HFFc6 (cell line): ENCODE data around the gene HMCN1. TPM values are rescaled to one million over a fixed set of nuclear protein-coding genes. Genes with fewer than 3 reads are reported as not detected.

Experiments
- DNase-seq: peaks from one replicate; pipeline ENCODE4 v3.0.0-alpha.2; 2018
- H3K27ac Mint-ChIP-seq: 2 replicates; pipeline ENCODE4 v1.8.0; 2020; ENCODE audit warnings: mild to moderate bottlenecking, mixed read lengths
- H3K27me3 Mint-ChIP-seq: 2 replicates; pipeline ENCODE4 v1.8.0; 2021; ENCODE audit warnings: mild to moderate bottlenecking, moderate library complexity, mixed read lengths; ENCODE audit not compliant: insufficient read depth
- H3K36me3 Mint-ChIP-seq: 2 replicates; pipeline ENCODE4 v1.8.0; 2021; ENCODE audit warnings: low read depth, mixed read lengths
- H3K4me1 Mint-ChIP-seq: 2 replicates; pipeline ENCODE4 v1.8.0; 2020; ENCODE audit warnings: low read depth, mixed read lengths
- H3K4me3 Mint-ChIP-seq: 2 replicates; pipeline ENCODE4 v1.8.0; 2020; ENCODE audit warnings: mild to moderate bottlenecking, moderate library complexity, mixed read lengths
- H3K9me3 Mint-ChIP-seq: 2 replicates; pipeline ENCODE4 v1.8.0; 2020; ENCODE audit warnings: mild to moderate bottlenecking, mixed read lengths
- total RNA-seq, 6 experiments: library from RNA; stranded (reverse); fragmentation: NEBNext Ultra II Directional; extraction: Animal tissue kit (Norgen Biotek cat#: 25700); gene quantifications; 2 replicates in 1 of 6; 3 replicates in 5 of 6; pipeline ENCODE4 v1.2.3, GENCODE V29; 2021
- TF ChIP-seq, protein P1 (sequence below): fragments of 200-600 bp; sonication (generic); IDR thresholded peaks from 2 replicates; pipeline ENCODE4 v1.5.0; 2021; ENCODE audit warnings: antibody characterized with exemption, mild to moderate bottlenecking

Gene HMCN1
- total RNA-seq, 6 experiments from 2014 or later = 1.2 to 1.8 (median 1.5) TPM

DNA sequence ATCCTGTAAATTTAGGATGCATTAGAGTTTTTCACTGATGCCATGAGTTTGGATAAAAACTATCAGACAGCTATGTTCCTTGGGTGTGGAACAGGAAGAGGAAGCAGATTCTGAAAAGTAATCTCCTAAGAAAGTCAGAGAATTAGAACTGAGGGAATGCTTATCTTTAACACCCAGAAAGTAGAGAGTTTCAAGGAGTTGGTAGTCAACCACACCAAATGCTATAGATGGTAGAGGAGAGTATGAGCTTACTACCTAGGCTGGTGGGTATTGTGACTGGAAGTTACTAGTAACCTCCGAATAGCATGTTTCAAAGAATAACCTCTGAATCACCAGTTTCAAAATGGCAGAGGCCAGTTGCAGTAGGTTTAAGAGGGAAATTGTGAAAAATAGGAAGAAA is 288.0 kb downstream of the HMCN1 start:
- no peak for DNase-seq
- Mint-ChIP-seq H3K36me3 (no peaks in the 10 kb centered on the region), H3K4me3 (no peak overlapping the region), H3K27me3 (no peaks in the 10 kb centered on the region; the same call in 1 of the 2 replicates), H3K27ac (no peak overlapping the region), H3K9me3 (no peaks in the 10 kb centered on the region), H3K4me1 (peaks cover 2% of the 10 kb centered on the region)
- TF ChIP-seq, protein P1, sequence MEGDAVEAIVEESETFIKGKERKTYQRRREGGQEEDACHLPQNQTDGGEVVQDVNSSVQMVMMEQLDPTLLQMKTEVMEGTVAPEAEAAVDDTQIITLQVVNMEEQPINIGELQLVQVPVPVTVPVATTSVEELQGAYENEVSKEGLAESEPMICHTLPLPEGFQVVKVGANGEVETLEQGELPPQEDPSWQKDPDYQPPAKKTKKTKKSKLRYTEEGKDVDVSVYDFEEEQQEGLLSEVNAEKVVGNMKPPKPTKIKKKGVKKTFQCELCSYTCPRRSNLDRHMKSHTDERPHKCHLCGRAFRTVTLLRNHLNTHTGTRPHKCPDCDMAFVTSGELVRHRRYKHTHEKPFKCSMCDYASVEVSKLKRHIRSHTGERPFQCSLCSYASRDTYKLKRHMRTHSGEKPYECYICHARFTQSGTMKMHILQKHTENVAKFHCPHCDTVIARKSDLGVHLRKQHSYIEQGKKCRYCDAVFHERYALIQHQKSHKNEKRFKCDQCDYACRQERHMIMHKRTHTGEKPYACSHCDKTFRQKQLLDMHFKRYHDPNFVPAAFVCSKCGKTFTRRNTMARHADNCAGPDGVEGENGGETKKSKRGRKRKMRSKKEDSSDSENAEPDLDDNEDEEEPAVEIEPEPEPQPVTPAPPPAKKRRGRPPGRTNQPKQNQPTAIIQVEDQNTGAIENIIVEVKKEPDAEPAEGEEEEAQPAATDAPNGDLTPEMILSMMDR = no peak

DNA sequence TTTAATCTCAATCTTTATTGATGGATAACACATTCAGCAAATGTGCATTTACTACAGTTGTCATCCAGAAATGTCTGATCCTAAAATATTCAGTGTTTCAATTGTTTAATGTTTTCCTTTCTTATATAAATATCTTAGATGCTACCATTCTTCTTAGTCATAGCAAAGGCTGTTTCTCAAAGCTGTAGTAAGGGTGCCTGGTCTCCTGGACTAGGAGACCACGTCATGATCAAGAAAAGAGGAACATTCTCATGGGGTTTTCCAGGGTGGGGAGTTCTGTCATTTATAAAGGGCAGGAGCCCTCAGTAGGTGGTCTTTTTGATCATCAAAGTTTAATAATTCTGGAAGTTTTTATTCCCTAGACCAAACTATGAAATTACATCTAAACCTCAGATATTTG is 292.8 kb downstream of the HMCN1 start:
- TF ChIP-seq, protein P1 = no peak
- no peak for DNase-seq
- Mint-ChIP-seq H3K4me3 (no peak overlapping the region), H3K4me1 (no peaks in the 10 kb centered on the region; the same call in 1 of the 2 replicates), H3K27me3 (no peaks in the 10 kb centered on the region; the same call in 1 of the 2 replicates), H3K36me3 (peaks cover 13% of the 10 kb centered on the region), H3K9me3 (peaks cover 19% of the 10 kb centered on the region), H3K27ac (no peak overlapping the region)

DNA sequence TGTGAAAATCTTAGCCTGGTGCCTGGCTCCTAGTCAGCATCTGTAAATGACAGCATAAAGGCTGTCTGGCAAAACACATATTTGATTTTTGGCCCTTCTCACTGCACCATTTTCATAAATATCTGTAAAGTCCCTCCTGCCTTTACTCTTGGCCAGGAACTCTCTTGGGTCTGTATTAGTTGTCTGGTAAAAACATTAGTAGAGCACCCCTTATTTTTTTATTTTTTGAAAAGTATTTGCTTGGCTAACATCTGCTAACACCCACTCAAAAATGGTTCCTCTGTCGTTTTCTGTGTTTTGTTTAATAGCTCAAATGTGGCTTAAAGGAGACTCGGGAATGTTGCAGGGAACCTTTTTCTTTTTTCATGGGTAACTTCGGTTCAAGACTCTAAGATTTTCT is 293.4 kb downstream of the HMCN1 start:
- Mint-ChIP-seq H3K27ac (no peak overlapping the region), H3K9me3 (peaks cover 19% of the 10 kb centered on the region), H3K36me3 (peaks cover 13% of the 10 kb centered on the region), H3K4me3 (no peak overlapping the region), H3K27me3 (no peaks in the 10 kb centered on the region; the same call in 1 of the 2 replicates), H3K4me1 (no peaks in the 10 kb centered on the region; the same call in 1 of the 2 replicates)
- TF ChIP-seq, protein P1 = no peak
- DNase-seq = no peak

DNA sequence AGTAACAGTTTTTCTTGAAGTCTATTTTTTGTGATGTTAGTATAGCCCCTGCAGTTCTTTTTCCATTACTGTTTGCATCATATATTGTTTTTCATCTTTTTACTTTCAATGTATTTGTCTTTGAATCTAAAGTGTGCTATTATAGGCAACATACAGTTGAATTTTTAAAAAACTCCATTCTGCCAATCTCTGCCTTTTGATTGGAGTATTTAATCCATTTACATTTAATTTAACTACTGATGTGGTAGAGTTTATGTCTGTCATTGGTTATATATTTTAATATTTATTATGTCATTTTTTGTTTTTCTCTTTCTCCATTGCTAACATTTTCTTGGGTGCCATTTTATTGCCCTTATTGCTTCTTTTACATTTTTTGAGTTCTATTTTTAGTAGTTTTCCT is 296.3 kb downstream of the HMCN1 start:
- no peaks in the 10 kb centered on the region for H3K27me3 Mint-ChIP-seq
- H3K36me3 Mint-ChIP-seq = peaks cover 18% of the 10 kb centered on the region
- no peak overlapping the region for H3K27ac Mint-ChIP-seq
- DNase-seq = no peak
- peaks cover 19% of the 10 kb centered on the region for H3K9me3 Mint-ChIP-seq
- no peak overlapping the region for H3K4me3 Mint-ChIP-seq
- TF ChIP-seq, protein P1 = no peak
- H3K4me1 Mint-ChIP-seq = peaks cover 14% of the 10 kb centered on the region

DNA sequence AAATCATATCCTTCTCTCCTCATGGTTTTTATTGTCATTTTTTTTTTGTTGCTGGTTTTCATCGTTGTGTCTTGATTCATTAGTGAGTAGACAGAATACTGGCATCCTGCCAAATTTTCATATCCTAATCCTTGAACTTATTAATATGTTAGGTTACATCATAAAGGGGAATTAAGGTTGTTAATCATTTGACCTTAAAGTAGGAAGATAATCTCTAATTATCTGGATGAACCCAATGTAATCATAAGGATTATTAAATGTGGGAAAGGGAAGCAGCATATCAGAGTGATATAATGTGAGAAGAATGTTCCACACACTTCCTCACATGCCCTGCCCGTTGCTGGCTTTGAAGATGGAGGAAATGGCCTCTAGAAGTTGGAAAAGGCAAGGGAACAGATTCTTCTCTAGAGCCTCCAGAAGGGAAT is 299.7 kb downstream of the HMCN1 start:
- Mint-ChIP-seq H3K27ac (no peak overlapping the region), H3K4me1 (peaks cover 14% of the 10 kb centered on the region), H3K27me3 (no peaks in the 10 kb centered on the region), H3K36me3 (peaks cover 23% of the 10 kb centered on the region), H3K4me3 (no peak overlapping the region), H3K9me3 (peaks cover 19% of the 10 kb centered on the region)
- no peak for DNase-seq
- TF ChIP-seq, protein P1 = no peak

DNA sequence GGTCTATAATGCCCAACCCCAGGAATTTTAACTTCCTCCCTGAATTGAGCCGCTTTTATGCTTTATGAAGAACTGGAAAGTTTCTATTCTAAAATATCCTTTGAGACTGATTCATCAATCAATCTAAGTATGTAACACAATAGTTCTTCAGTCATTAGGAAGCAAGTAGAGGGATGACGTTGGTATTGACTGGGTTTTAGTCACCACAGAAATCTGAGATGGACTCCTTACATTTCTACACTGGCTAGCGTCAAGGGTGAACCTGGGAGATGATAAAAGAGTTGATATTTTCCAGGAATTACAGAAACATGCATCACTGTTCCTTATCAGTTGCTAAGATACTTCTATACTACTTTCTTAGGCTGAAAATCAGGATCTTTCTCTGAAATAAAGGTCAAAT is 308.0 kb downstream of the HMCN1 start:
- no peak overlapping the region for H3K4me3 Mint-ChIP-seq

More for the DNA sequence above, 308.0 kb downstream of the HMCN1 start:
- Mint-ChIP-seq H3K36me3 (no peaks in the 10 kb centered on the region), H3K27ac (no peak overlapping the region), H3K27me3 (no peaks in the 10 kb centered on the region), H3K9me3 (no peaks in the 10 kb centered on the region), H3K4me1 (no peaks in the 10 kb centered on the region)
- TF ChIP-seq, protein P1 = no peak
- no peak for DNase-seq
